H1 (cell line): ENCODE data around the gene SMIM7. TPM values are rescaled to one million over a fixed set of nuclear protein-coding genes. Genes with fewer than 3 reads are reported as not detected.

Source experiments
- KDM1A ChIP-seq: fragments of 200-600, 300-600 bp; sonication (generic); IDR thresholded peaks from 2 replicates; pipeline ENCODE4 v1.7.1; 2016; ENCODE audit warnings: mild to moderate bottlenecking, low read length, borderline replicate concordance
- KDM5A ChIP-seq: fragments of 200-600 bp; IDR thresholded peaks from 2 replicates; pipeline ENCODE4 v1.7.1; 2012; ENCODE audit warnings: mild to moderate bottlenecking, low read length, inconsistent platforms, mixed read lengths
- POLR2A ChIP-seq, 2 experiments: IDR thresholded peaks; 1 replicate in 1 of 2; 2 replicates in 1 of 2; pipeline ENCODE4 v1.6.1; 2011; ENCODE audit warnings: low read depth in 2 of 2, low read length in 2 of 2, mild to moderate bottlenecking in 2 of 2; ENCODE audit errors: control extremely low read depth in 1 of 2
- polyA plus RNA-seq, 7 experiments: library from polyadenylated mRNA; depleted of rRNA in 3 of 7; stranded (reverse) in 5 of 7; unstranded in 2 of 7; fragments of >200 nt in 5 of 7; fragments of 200-250 nt in 2 of 7; gene quantifications; 1 replicate in 5 of 7; 2 replicates in 1 of 7; 4 replicates in 1 of 7; pipeline versions ENCODE4 v1.2.1 to v1.2.3, GENCODE V29; 2011 to 2013; ENCODE audit warnings: missing spikeins in 2 of 7, mixed read lengths in 2 of 7
- total RNA-seq: library from RNA; stranded (reverse); fragmentation: NEBNext Ultra II Directional; extraction: Animal tissue kit (Norgen Biotek cat#: 25700); gene quantifications from 2 replicates; pipeline ENCODE4 v1.2.1, GENCODE V29; 2021

SMIM7 gene
- total and polyA plus RNA-seq, 2 of the 8 experiments (the other 6 are each of a cell fraction or from before 2014, with no cell fraction given), result 55.5 to 67.5 TPM

DNA sequence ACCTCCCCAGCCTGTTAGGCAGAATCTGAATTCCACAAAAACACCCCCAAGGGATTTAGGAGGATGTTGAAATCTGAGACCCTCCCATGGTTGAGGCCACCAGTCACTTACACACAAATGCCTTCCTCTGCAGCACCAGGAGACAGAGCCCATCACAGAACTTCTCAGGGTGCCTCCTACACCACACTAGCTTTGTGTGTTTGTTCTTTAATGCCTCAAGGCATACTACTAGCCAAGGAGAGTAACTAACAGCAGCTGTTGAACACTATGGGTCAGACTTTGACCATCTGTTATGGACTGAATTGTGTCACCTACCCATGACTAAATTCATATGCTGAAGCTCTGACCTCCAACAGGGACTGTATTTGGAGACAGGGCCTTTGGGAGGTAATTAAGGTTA, 22.4 kb downstream of the SMIM7 start (continued):
- TF ChIP-seq POLR2A (IDR thresholded peaks at IDR 0.05; ENCODE audit: control extremely low read depth in 1 of 2, low read depth in 2 of 2, low read length in 2 of 2) (no peak), KDM5A (no peak), KDM1A (no peak)
